Neural cell (in vitro differentiated cells): ENCODE results near the gene FOXF1. TPM values are rescaled to one million over a fixed set of nuclear protein-coding genes. Genes with fewer than 3 reads are reported as not detected.

Experiments
- H2AFZ ChIP-seq: fragments of 200-600, 300-800 bp; sonication (generic), shearing (Covaris generic); 2 replicates; pipeline ENCODE4 v1.6.0; 2014; ENCODE audit warnings: low read depth, mild to moderate bottlenecking, antibody characterized with exemption, low read length, moderate library complexity
- H3F3A ChIP-seq: fragments of 200-600 bp; shearing (Covaris generic); 2 replicates; pipeline ENCODE4 v1.6.1; 2016; ENCODE audit warnings: mild to moderate bottlenecking, moderate library complexity, mixed read lengths, antibody characterized with exemption, low read length; ENCODE audit not compliant: insufficient read depth, poor library complexity, severe bottlenecking
- H3K27ac ChIP-seq: fragments of 200-600, 300-800 bp; sonication (generic), shearing (Covaris generic); 2 replicates; pipeline ENCODE4 v1.5.1; 2014; ENCODE audit warnings: mild to moderate bottlenecking, low read length, moderate library complexity
- H3K27me3 ChIP-seq: fragments of 300-800, 200-600 bp; sonication (generic), shearing (Covaris generic); 2 replicates; pipeline ENCODE4 v1.6.0; 2014; ENCODE audit warnings: mild to moderate bottlenecking, low read depth, low read length, moderate library complexity; ENCODE audit not compliant: insufficient read depth
- H3K36me3 ChIP-seq: fragments of 300-800, 200-600 bp; sonication (generic), shearing (Covaris generic); 2 replicates; pipeline ENCODE4 v1.5.1; 2014; ENCODE audit warnings: mild to moderate bottlenecking, antibody characterized with exemption, low read length, moderate library complexity; ENCODE audit not compliant: insufficient read depth
- H3K4me2 ChIP-seq: fragments of 300-800, 200-600 bp; sonication (generic), shearing (Covaris generic); 2 replicates; pipeline ENCODE4 v1.6.0; 2014; ENCODE audit warnings: mild to moderate bottlenecking, low read length
- H3K4me3 ChIP-seq: fragments of 300-800, 200-600 bp; sonication (generic), shearing (Covaris generic); 2 replicates; pipeline ENCODE4 v1.5.1; 2014; ENCODE audit warnings: mild to moderate bottlenecking, low read length, moderate library complexity
- H3K79me2 ChIP-seq: fragments of 200-600 bp; shearing (Covaris generic); replicated peaks from 2 replicates; pipeline ENCODE4 v1.6.0; 2014; ENCODE audit warnings: mild to moderate bottlenecking, low read length, moderate library complexity; ENCODE audit not compliant: insufficient read depth
- H3K9ac ChIP-seq: fragments of 300-800, 200-600 bp; sonication (generic), shearing (Covaris generic); 2 replicates; pipeline ENCODE4 v1.6.1; 2016; ENCODE audit warnings: mild to moderate bottlenecking, low read length, mixed read lengths
- H3K9me2 ChIP-seq: fragments of 200-600 bp; shearing (Covaris generic); 2 replicates; pipeline ENCODE4 v1.6.1; 2016; ENCODE audit warnings: mild to moderate bottlenecking, low read length, mixed read lengths; ENCODE audit not compliant: insufficient read depth
- H3K9me3 ChIP-seq: fragments of 200-600, 300-800 bp; sonication (generic), shearing (Covaris generic); 2 replicates; pipeline ENCODE4 v1.6.1; 2016; ENCODE audit warnings: mild to moderate bottlenecking, mixed run types, low read length, moderate library complexity, mixed read lengths
- H4K20me1 ChIP-seq: fragments of 200-600 bp; shearing (Covaris generic); 2 replicates; pipeline ENCODE4 v1.6.1; 2016; ENCODE audit warnings: mild to moderate bottlenecking, mixed run types; ENCODE audit not compliant: insufficient read depth
- EP300 ChIP-seq: fragments of 450-650 bp; conservative IDR thresholded peaks from 2 replicates; pipeline ENCODE4 v1.6.1; 2014; ENCODE audit warnings: antibody characterized with exemption, mild to moderate bottlenecking, moderate library complexity; ENCODE audit not compliant: poor library complexity, severe bottlenecking
- EZH2 ChIP-seq: fragments of 200-600, 300-800 bp; shearing (Covaris generic), sonication (generic); IDR thresholded peaks from 2 replicates; pipeline ENCODE4 v1.6.1; 2014; ENCODE audit warnings: antibody characterized with exemption, low read length, borderline replicate concordance, mild to moderate bottlenecking; ENCODE audit not compliant: insufficient read depth, poor library complexity, severe bottlenecking
- MXI1 ChIP-seq: fragments of 450-650 bp; conservative IDR thresholded peaks from 2 replicates; pipeline ENCODE4 v1.6.1; 2014; ENCODE audit warnings: antibody characterized with exemption, mild to moderate bottlenecking; ENCODE audit not compliant: poor library complexity, severe bottlenecking
- POLR2AphosphoS5 ChIP-seq: IDR thresholded peaks from 2 replicates; pipeline ENCODE4 v1.6.1; 2012
- RAD21 ChIP-seq: fragments of 450-650 bp; conservative IDR thresholded peaks from 2 replicates; pipeline ENCODE4 v1.6.1; 2014; ENCODE audit warnings: antibody characterized with exemption, mild to moderate bottlenecking, moderate library complexity
- SMC3 ChIP-seq: fragments of 450-650 bp; conservative IDR thresholded peaks from 2 replicates; pipeline ENCODE4 v1.6.1; 2014; ENCODE audit warnings: antibody characterized with exemption, mild to moderate bottlenecking, moderate library complexity; ENCODE audit not compliant: poor library complexity
- TAF1 ChIP-seq: IDR thresholded peaks from 2 replicates; pipeline ENCODE4 v1.6.1; 2012; ENCODE audit warnings: low read depth
- polyA plus RNA-seq: library from polyadenylated mRNA; depleted of rRNA; stranded (reverse); fragments of >200 nt; gene quantifications from 2 replicates; pipeline ENCODE4 v1.2.3, GENCODE V29; 2014
- TF ChIP-seq, protein P1 (sequence below): fragments of 450-650 bp; IDR thresholded peaks from 2 replicates; pipeline ENCODE4 v1.5.1; 2014; ENCODE audit warnings: antibody characterized with exemption, mild to moderate bottlenecking, moderate library complexity; ENCODE audit not compliant: poor library complexity, severe bottlenecking
- TF ChIP-seq, protein P2 (sequence below): IDR thresholded peaks from 2 replicates; pipeline ENCODE4 v1.6.1; 2012; ENCODE audit warnings: borderline replicate concordance

The FOXF1 gene
- polyA plus RNA-seq, 1 donor from 2014 or later = not detected

DNA sequence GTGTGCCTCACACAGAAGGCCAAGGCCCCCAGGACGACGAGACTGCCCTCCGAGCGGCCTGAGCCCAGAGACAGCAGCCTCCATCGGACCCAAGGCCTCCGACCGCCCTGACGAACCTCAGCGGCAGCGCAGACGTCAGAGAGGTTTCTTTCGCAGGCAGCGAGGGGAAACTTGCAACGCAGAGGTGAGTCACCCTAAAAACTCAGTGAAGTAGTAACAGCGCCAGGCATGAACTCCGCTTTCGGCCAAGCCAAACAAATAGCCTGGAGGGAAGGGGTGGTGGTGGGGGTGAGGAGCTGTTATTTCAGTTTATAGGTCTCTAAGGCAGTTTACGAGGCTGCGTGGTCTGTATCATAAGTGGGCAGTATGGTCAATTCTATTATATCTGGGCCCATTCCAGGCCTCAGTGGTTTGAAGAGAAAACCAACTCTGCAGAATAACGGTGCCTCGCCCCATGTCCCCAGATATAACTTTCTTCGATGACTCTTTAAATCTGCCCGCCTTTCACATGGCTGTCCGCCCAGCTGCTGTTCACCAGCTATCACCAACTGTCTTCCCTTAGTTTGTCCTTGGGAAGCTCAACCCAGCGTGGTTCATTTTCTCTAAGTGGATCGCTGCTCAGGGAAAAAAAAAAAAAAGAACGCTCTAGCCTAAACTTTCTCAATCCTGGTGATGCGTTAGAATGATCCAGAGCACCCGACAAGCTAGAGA is 43.5 kb upstream of the FOXF1 start:
- Histone ChIP-seq H3K36me3 (no peaks in the 10 kb centered on the region), H3F3A (no peaks in the 10 kb centered on the region), H3K9me3 (no peaks in the 10 kb centered on the region), H3K4me3 (no peak overlapping the region), H3K27ac (no peak overlapping the region), H4K20me1 (no peaks in the 10 kb centered on the region), H2AFZ (no peak overlapping the region), H3K9me2 (no peaks in the 10 kb centered on the region), H3K79me2 (no peaks in the 10 kb centered on the region), H3K27me3 (no peaks in the 10 kb centered on the region), H3K4me2 (no peak overlapping the region), H3K9ac (no peak overlapping the region)
- TF ChIP-seq TAF1 (no peak), RAD21 (no peak)
- TF ChIP-seq, protein P1, sequence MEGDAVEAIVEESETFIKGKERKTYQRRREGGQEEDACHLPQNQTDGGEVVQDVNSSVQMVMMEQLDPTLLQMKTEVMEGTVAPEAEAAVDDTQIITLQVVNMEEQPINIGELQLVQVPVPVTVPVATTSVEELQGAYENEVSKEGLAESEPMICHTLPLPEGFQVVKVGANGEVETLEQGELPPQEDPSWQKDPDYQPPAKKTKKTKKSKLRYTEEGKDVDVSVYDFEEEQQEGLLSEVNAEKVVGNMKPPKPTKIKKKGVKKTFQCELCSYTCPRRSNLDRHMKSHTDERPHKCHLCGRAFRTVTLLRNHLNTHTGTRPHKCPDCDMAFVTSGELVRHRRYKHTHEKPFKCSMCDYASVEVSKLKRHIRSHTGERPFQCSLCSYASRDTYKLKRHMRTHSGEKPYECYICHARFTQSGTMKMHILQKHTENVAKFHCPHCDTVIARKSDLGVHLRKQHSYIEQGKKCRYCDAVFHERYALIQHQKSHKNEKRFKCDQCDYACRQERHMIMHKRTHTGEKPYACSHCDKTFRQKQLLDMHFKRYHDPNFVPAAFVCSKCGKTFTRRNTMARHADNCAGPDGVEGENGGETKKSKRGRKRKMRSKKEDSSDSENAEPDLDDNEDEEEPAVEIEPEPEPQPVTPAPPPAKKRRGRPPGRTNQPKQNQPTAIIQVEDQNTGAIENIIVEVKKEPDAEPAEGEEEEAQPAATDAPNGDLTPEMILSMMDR = no peak
- TF ChIP-seq, protein P2, sequence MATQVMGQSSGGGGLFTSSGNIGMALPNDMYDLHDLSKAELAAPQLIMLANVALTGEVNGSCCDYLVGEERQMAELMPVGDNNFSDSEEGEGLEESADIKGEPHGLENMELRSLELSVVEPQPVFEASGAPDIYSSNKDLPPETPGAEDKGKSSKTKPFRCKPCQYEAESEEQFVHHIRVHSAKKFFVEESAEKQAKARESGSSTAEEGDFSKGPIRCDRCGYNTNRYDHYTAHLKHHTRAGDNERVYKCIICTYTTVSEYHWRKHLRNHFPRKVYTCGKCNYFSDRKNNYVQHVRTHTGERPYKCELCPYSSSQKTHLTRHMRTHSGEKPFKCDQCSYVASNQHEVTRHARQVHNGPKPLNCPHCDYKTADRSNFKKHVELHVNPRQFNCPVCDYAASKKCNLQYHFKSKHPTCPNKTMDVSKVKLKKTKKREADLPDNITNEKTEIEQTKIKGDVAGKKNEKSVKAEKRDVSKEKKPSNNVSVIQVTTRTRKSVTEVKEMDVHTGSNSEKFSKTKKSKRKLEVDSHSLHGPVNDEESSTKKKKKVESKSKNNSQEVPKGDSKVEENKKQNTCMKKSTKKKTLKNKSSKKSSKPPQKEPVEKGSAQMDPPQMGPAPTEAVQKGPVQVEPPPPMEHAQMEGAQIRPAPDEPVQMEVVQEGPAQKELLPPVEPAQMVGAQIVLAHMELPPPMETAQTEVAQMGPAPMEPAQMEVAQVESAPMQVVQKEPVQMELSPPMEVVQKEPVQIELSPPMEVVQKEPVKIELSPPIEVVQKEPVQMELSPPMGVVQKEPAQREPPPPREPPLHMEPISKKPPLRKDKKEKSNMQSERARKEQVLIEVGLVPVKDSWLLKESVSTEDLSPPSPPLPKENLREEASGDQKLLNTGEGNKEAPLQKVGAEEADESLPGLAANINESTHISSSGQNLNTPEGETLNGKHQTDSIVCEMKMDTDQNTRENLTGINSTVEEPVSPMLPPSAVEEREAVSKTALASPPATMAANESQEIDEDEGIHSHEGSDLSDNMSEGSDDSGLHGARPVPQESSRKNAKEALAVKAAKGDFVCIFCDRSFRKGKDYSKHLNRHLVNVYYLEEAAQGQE = no peak

DNA sequence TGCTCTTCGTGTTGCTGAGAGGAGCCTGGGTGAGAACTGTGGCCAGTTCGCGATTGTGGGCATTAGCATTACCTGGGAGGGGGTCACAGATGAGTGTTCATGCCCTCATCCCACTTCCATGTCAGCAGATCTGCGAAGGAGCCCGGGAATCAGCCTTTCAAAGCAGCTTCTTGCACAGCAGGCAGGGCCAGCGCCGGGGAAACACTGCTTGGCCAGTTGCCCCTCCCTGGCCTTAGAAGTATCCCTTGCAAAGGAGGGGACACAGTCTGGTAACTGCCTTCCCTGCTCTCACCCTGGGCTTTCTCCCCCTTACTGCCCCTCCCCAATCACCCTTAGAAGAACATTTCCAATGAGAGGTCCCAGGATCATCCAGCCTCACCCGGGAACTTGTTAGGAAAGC is 42.8 kb upstream of the FOXF1 start:
- Histone ChIP-seq H3K79me2 (no peaks in the 10 kb centered on the region), H3K27me3 (no peaks in the 10 kb centered on the region), H3F3A (no peaks in the 10 kb centered on the region), H3K9me3 (peaks cover 5% of the 10 kb centered on the region), H3K4me3 (no peak overlapping the region), H3K4me2 (no peak overlapping the region), H3K9ac (no peak overlapping the region), H2AFZ (no peak overlapping the region), H3K36me3 (no peaks in the 10 kb centered on the region), H3K9me2 (no peaks in the 10 kb centered on the region), H3K27ac (no peak overlapping the region), H4K20me1 (no peaks in the 10 kb centered on the region)
- TF ChIP-seq RAD21 (no peak), EZH2 (no peak), POLR2AphosphoS5 (no peak), EP300 (no peak), SMC3 (no peak), TAF1 (no peak), MXI1 (no peak)
- TF ChIP-seq, protein P2 = no peak
- TF ChIP-seq, protein P1 = no peak
